ENCODE results near the gene ITPKC. TPM values are rescaled to one million over a fixed set of nuclear protein-coding genes. Genes with fewer than 3 reads are reported as not detected.

The ITPKC gene
- polyA plus RNA-seq, 3 donors = 2.7 to 5.7 (median 2.9) TPM

GRCh38 chr19:40778706-40779284, 61.9 kb downstream of the ITPKC start:
- peaks cover 25% of the 10 kb centered on the region for H4K20me1 ChIP-seq (ENCODE audit: insufficient read depth, low read length)
- Mint-ChIP-seq H3K9me3 (peaks cover 0 to 1% (median 0%) of the 10 kb centered on the region in 7 donors), H3K27me3 (ENCODE audit: low read depth in 3 of 3) (peaks cover 0 to 4% (median 0%) of the 10 kb centered on the region in 3 donors), H3K36me3 (peaks cover 29 to 43% of the 10 kb centered on the region in 2 donors), H3K27ac (peak overlapping the region; percentile 97 to 100 (median 99)), H3K4me3 (peak overlapping the region; percentile 94 to 97), H3K4me1 (peaks cover 33% of the 10 kb centered on the region)
- H3K27ac ChIP-seq (ENCODE audit: low read depth in 1 of 2, low read length in 2 of 2) = peak overlapping the region; percentile 95 to 97
- H3K79me2 ChIP-seq (ENCODE audit: insufficient read depth, low read length) = peaks cover 21% of the 10 kb centered on the region
- H3K4me3 ChIP-seq (replicated peaks in 1 of 3; ENCODE audit: low read depth in 2 of 3, low read length in 3 of 3) = peak overlapping the region; percentile 69 to 89 (median 85)
- H3K9ac ChIP-seq (ENCODE audit: insufficient read depth, low read length, poor library complexity, severe bottlenecking) = peak overlapping the region; percentile 78
- H2AFZ ChIP-seq (ENCODE audit: insufficient read depth, low read depth, low read length, poor library complexity, severe bottlenecking) = peak overlapping the region; percentile 79
- peaks cover 19 to 24% of the 10 kb centered on the region in 2 donors for H3K4me1 ChIP-seq (ENCODE audit: control insufficient read depth in 1 of 2, insufficient read depth in 2 of 2, low read length in 2 of 2)
- no peaks in the 10 kb centered on the region for H3K9me3 ChIP-seq (replicated peaks in 1 of 2; ENCODE audit: control insufficient read depth in 1 of 2, insufficient read depth in 1 of 2, low read length in 2 of 2)
- peak in 2 of 3 donors; percentile 19 to 48 for DNase-seq
- intact Hi-C loops (cut with micrococcal nuclease) = loop anchor here in 1 of 2 donors (1.0 to 5.0 kb wide), 3 partner anchors 20 to 34 kb away; partner anchors contain the start of gene SNRPA
- H3K36me3 ChIP-seq (replicated peaks in 1 of 2; ENCODE audit: control insufficient read depth in 1 of 2, insufficient read depth in 2 of 2, low read length in 2 of 2) = peaks cover 4 to 28% of the 10 kb centered on the region in 2 donors
- peak overlapping the region; percentile 93 for H3K4me2 ChIP-seq (replicated peaks; ENCODE audit: extremely low read depth, low read length, poor library complexity, severe bottlenecking)
- 15% methylated on average over 7 of the region's 7 CpGs for WGBS (ENCODE audit: insufficient coverage)
- H3K27me3 ChIP-seq (ENCODE audit: control insufficient read depth in 2 of 2, insufficient read depth in 2 of 2, low read length in 2 of 2) = no peaks in the 10 kb centered on the region
- no peak for TF ChIP-seq CTCF (IDR thresholded peaks at IDR 0.05)

GRCh38 chr19:40780582-40780981, 63.7 kb downstream of the ITPKC start:
- Histone ChIP-seq H3K4me3 (replicated peaks in 1 of 3; ENCODE audit: low read depth in 2 of 3, low read length in 3 of 3) (no peak overlapping the region), H3K79me2 (ENCODE audit: insufficient read depth, low read length) (peaks cover 21% of the 10 kb centered on the region), H3K9me3 (replicated peaks in 1 of 2; ENCODE audit: control insufficient read depth in 1 of 2, insufficient read depth in 1 of 2, low read length in 2 of 2) (no peaks in the 10 kb centered on the region), H4K20me1 (ENCODE audit: insufficient read depth, low read length) (peaks cover 28% of the 10 kb centered on the region), H3K4me1 (ENCODE audit: control insufficient read depth in 1 of 2, insufficient read depth in 2 of 2, low read length in 2 of 2) (peaks cover 19 to 24% of the 10 kb centered on the region in 2 donors), H3K4me2 (replicated peaks; ENCODE audit: extremely low read depth, low read length, poor library complexity, severe bottlenecking) (no peak overlapping the region), H3K36me3 (replicated peaks in 1 of 2; ENCODE audit: control insufficient read depth in 1 of 2, insufficient read depth in 2 of 2, low read length in 2 of 2) (peaks cover 14 to 46% of the 10 kb centered on the region in 2 donors), H3K27me3 (ENCODE audit: control insufficient read depth in 2 of 2, insufficient read depth in 2 of 2, low read length in 2 of 2) (no peaks in the 10 kb centered on the region), H3K9ac (ENCODE audit: insufficient read depth, low read length, poor library complexity, severe bottlenecking) (no peak overlapping the region), H2AFZ (ENCODE audit: insufficient read depth, low read depth, low read length, poor library complexity, severe bottlenecking) (no peak overlapping the region), H3K27ac (ENCODE audit: low read depth in 1 of 2, low read length in 2 of 2) (no peak overlapping the region)
- Mint-ChIP-seq H3K4me1 (peaks cover 33% of the 10 kb centered on the region), H3K36me3 (peaks cover 42 to 53% of the 10 kb centered on the region in 2 donors), H3K9me3 (peaks cover 0 to 1% (median 0%) of the 10 kb centered on the region in 7 donors), H3K4me3 (no peak overlapping the region), H3K27ac (peak overlapping the region in 3 of 7 donors; percentile 49 to 82 (median 61)), H3K27me3 (ENCODE audit: low read depth in 3 of 3) (peaks cover 0 to 4% (median 0%) of the 10 kb centered on the region in 3 donors)
- DNase-seq = no peak
- intact Hi-C loops (cut with micrococcal nuclease) = no loop called here
- 100% methylated on average over 5 of the region's 5 CpGs for WGBS (ENCODE audit: insufficient coverage)
- no peak for TF ChIP-seq CTCF (IDR thresholded peaks at IDR 0.05)
